Neuronal stem cell (in vitro differentiated cells): Measurements from ENCODE around the gene GIPC1. TPM values are rescaled to one million over a fixed set of nuclear protein-coding genes. Genes with fewer than 3 reads are reported as not detected.
A peak's percentile ranks its signal among the peaks of the same experiment; 100 is the strongest.

Source experiments
- DNase-seq: peaks from one replicate; pipeline ENCODE4 v3.0.0-alpha.2; 2013; ENCODE audit warnings: low spot score
- H2AFZ ChIP-seq: one replicate; pipeline ENCODE4 v1.6.1; 2013; ENCODE audit warnings: mild to moderate bottlenecking, low read length, inconsistent platforms
- H2AK5ac ChIP-seq: 2 replicates; pipeline ENCODE4 v1.6.1; 2013; ENCODE audit warnings: low read depth, mild to moderate bottlenecking, inconsistent platforms, low read length, moderate library complexity, mixed read lengths
- H2BK120ac ChIP-seq: 2 replicates; pipeline ENCODE4 v1.6.1; 2013; ENCODE audit warnings: low read depth, mild to moderate bottlenecking, inconsistent platforms, low read length, moderate library complexity, mixed read lengths
- H2BK12ac ChIP-seq: one replicate; pipeline ENCODE4 v1.6.1; 2013; ENCODE audit warnings: low read length, inconsistent platforms
- H2BK15ac ChIP-seq: 2 replicates; pipeline ENCODE4 v1.6.1; 2013; ENCODE audit warnings: mild to moderate bottlenecking, low read length, inconsistent platforms, mixed read lengths
- H2BK5ac ChIP-seq: one replicate; pipeline ENCODE4 v1.6.1; 2013; ENCODE audit warnings: inconsistent platforms, mild to moderate bottlenecking, low read length, moderate library complexity
- H3K14ac ChIP-seq: one replicate; pipeline ENCODE4 v1.6.1; 2013; ENCODE audit warnings: low read length, inconsistent platforms
- H3K18ac ChIP-seq: 2 replicates; pipeline ENCODE4 v1.6.1; 2013; ENCODE audit warnings: low read length, inconsistent platforms
- H3K23ac ChIP-seq: 2 replicates; pipeline ENCODE4 v1.6.1; 2013; ENCODE audit warnings: low read depth, mild to moderate bottlenecking, mixed read lengths, low read length, inconsistent platforms; ENCODE audit not compliant: poor library complexity
- H3K27ac ChIP-seq: replicated peaks from 3 replicates; pipeline ENCODE4 v1.5.1; 2013; ENCODE audit warnings: low read length, inconsistent platforms
- H3K27me3 ChIP-seq, 3 experiments: 2 replicates each; pipeline ENCODE4 v1.6.1; 2013; ENCODE audit warnings: low read length in 3 of 3, mild to moderate bottlenecking in 2 of 3, inconsistent platforms in 1 of 3, low read depth in 1 of 3, mixed read lengths in 1 of 3, moderate library complexity in 1 of 3; ENCODE audit not compliant: control insufficient read depth in 3 of 3, insufficient read depth in 3 of 3
- H3K36me3 ChIP-seq, 2 donors: replicated peaks in 1 of 2; 2 replicates each; pipeline ENCODE4 v1.6.1; 2013; ENCODE audit warnings: low read length in 2 of 2; ENCODE audit not compliant: control insufficient read depth in 2 of 2, insufficient read depth in 2 of 2
- H3K4ac ChIP-seq: 2 replicates; pipeline ENCODE4 v1.6.1; 2013; ENCODE audit warnings: inconsistent platforms, mild to moderate bottlenecking, low read length, moderate library complexity
- H3K4me1 ChIP-seq, 2 donors: 1 replicate in 1 of 2; 2 replicates in 1 of 2; pipeline ENCODE4 v1.6.1; 2013; ENCODE audit warnings: low read length in 2 of 2, low read depth in 1 of 2; ENCODE audit not compliant: control insufficient read depth in 2 of 2, insufficient read depth in 1 of 2
- H3K4me2 ChIP-seq: one replicate; pipeline ENCODE4 v1.6.1; 2013; ENCODE audit warnings: mild to moderate bottlenecking, low read length, inconsistent platforms; ENCODE audit not compliant: insufficient read depth, poor library complexity, severe bottlenecking
- H3K4me3 ChIP-seq, 2 donors: 2 replicates each; pipeline ENCODE4 v1.5.1; 2013; ENCODE audit warnings: low read length in 2 of 2, mild to moderate bottlenecking in 2 of 2, inconsistent platforms in 1 of 2, moderate library complexity in 1 of 2
- H3K79me1 ChIP-seq: one replicate; pipeline ENCODE4 v1.6.1; 2013; ENCODE audit warnings: low read depth, mild to moderate bottlenecking, inconsistent platforms, low read length, moderate library complexity
- H3K9ac ChIP-seq: one replicate; pipeline ENCODE4 v1.6.1; 2013; ENCODE audit warnings: mild to moderate bottlenecking, low read depth, low read length, inconsistent platforms; ENCODE audit not compliant: poor library complexity
- H3K9me3 ChIP-seq, 2 donors: replicated peaks in 1 of 2; 2 replicates each; pipeline versions ENCODE3 to v1.6.1; 2013; ENCODE audit warnings: low read length in 2 of 2, mild to moderate bottlenecking in 2 of 2, inconsistent platforms in 1 of 2, low read depth in 1 of 2, mixed read lengths in 1 of 2, moderate library complexity in 1 of 2; ENCODE audit not compliant: control insufficient read depth in 2 of 2, insufficient read depth in 1 of 2
- H4K8ac ChIP-seq: one replicate; pipeline ENCODE4 v1.6.1; 2013; ENCODE audit warnings: low read depth, mild to moderate bottlenecking, inconsistent platforms, low read length, moderate library complexity
- H4K91ac ChIP-seq: one replicate; pipeline ENCODE4 v1.6.1; 2013; ENCODE audit warnings: low read length, low read depth, mild to moderate bottlenecking, inconsistent platforms; ENCODE audit not compliant: poor library complexity
- WGBS, 2 donors: extraction: QIAGEN DNeasy Blood & Tissue Kit; methylation state at CpG; one replicate each; pipeline ENCODE4 v1.1.7; 2013; ENCODE audit warnings: missing lambda C conversion rate in 2 of 2, mixed read lengths in 1 of 2; ENCODE audit not compliant: insufficient read length in 2 of 2, insufficient replicate concordance in 1 of 2; ENCODE audit errors: extremely low coverage in 2 of 2; 5-methylcytosine and 5-hydroxymethylcytosine counted together
- polyA plus RNA-seq, 2 experiments: library from polyadenylated mRNA; stranded (reverse); fragments of 200-250 nt; gene quantifications; one replicate each; pipeline ENCODE4 v1.2.3, GENCODE V29; 2013

The GIPC1 gene
- polyA plus RNA-seq (2013, experiment 1 of 2): 47.5 TPM
- polyA plus RNA-seq (2013, experiment 2 of 2): 45.1 TPM

GRCh38 chr19:14496029-14496833, at the start of gene GIPC1:
TSS of gene GIPC1 (minus strand) at chr19:14496127. CDS start at chr19:14482976, 13,151 bp downstream.
- Histone ChIP-seq H4K91ac (no peak within 1 kb of the TSS), H3K4ac (no peak within 1 kb of the TSS), H2AFZ (peak within 1 kb of the TSS; percentile 91), H4K8ac (no peak within 1 kb of the TSS), H2BK120ac (no peak within 1 kb of the TSS), H2BK5ac (peak within 1 kb of the TSS; percentile 66), H2BK15ac (peak within 1 kb of the TSS; percentile 95), H3K27ac (peak within 1 kb of the TSS; percentile 41), H3K79me1 (peaks cover 11% of the 10 kb centered on the region), H3K14ac (peak within 1 kb of the TSS; percentile 82), H2BK12ac (no peak within 1 kb of the TSS), H3K9me3 (no peaks in the 10 kb centered on the region), H3K36me3 (peaks cover 6 to 15% of the 10 kb centered on the region in 2 donors), H3K4me2 (peak within 1 kb of the TSS; percentile 77), H3K9ac (peak within 1 kb of the TSS; percentile 90), H3K23ac (peak within 1 kb of the TSS; percentile 80), H2AK5ac (peak within 1 kb of the TSS; percentile 60), H3K4me3 (peak within 1 kb of the TSS; percentile 86 to 88), H3K18ac (peak within 1 kb of the TSS; percentile 94), H3K27me3 (no peaks in the 10 kb centered on the region), H3K4me1 (peaks cover 16 to 19% of the 10 kb centered on the region in 2 donors)
- DNase-seq: peak; percentile 99
- no CpG with 5 or more reads among the region's 71 CpGs for WGBS, 2 donors

- peak overlapping the region; percentile 45 for H3K23ac ChIP-seq
- H3K27ac ChIP-seq: no peak overlapping the region
- H2AFZ ChIP-seq: no peak overlapping the region
- H3K4me1 ChIP-seq: peaks cover 0 to 3% of the 10 kb centered on the region in 2 donors
- H3K9ac ChIP-seq: no peak overlapping the region
- H3K9me3 ChIP-seq: no peaks in the 10 kb centered on the region
- no peak overlapping the region for H3K18ac ChIP-seq
- H3K79me1 ChIP-seq: peaks cover 12% of the 10 kb centered on the region
- DNase-seq: no peak
- no peaks in the 10 kb centered on the region for H3K27me3 ChIP-seq
- H2BK5ac ChIP-seq: peak overlapping the region; percentile 41
- peak overlapping the region; percentile 33 for H2AK5ac ChIP-seq
- H3K36me3 ChIP-seq: peaks cover 11 to 39% of the 10 kb centered on the region in 2 donors
- H3K4me2 ChIP-seq: no peak overlapping the region
- H3K4me3 ChIP-seq: no peak overlapping the region
- H2BK15ac ChIP-seq: no peak overlapping the region
- no peak overlapping the region for H2BK120ac ChIP-seq
- H4K8ac ChIP-seq: no peak overlapping the region
- H4K91ac ChIP-seq: no peak overlapping the region
- WGBS, 2 donors: no CpG with 5 or more reads among the region's 9 CpGs
- H3K4ac ChIP-seq: no peak overlapping the region
- H3K14ac ChIP-seq: peak overlapping the region; percentile 75
- no peak overlapping the region for H2BK12ac ChIP-seq
Measured at GRCh38 chr19:14545716-14546082, 49.8 kb upstream of the GIPC1 start.

GRCh38 chr19:14544977-14545715, 49.2 kb upstream of the GIPC1 start:
- Histone ChIP-seq H3K27me3 (no peaks in the 10 kb centered on the region), H3K27ac (no peak overlapping the region), H3K9ac (no peak overlapping the region), H3K4me2 (no peak overlapping the region), H3K23ac (peak overlapping the region; percentile 45), H3K4me1 (peaks cover 0 to 3% of the 10 kb centered on the region in 2 donors), H2BK120ac (no peak overlapping the region), H2AFZ (no peak overlapping the region), H4K91ac (no peak overlapping the region), H3K4me3 (no peak overlapping the region), H4K8ac (no peak overlapping the region), H3K79me1 (peaks cover 9% of the 10 kb centered on the region), H2BK15ac (no peak overlapping the region), H3K36me3 (peaks cover 11 to 35% of the 10 kb centered on the region in 2 donors), H3K9me3 (no peaks in the 10 kb centered on the region), H3K4ac (no peak overlapping the region), H3K14ac (peak overlapping the region; percentile 75), H2BK12ac (no peak overlapping the region), H2BK5ac (peak overlapping the region; percentile 41), H2AK5ac (peak overlapping the region; percentile 33), H3K18ac (no peak overlapping the region)
- DNase-seq: no peak
- WGBS, 2 donors: no CpG with 5 or more reads among the region's 21 CpGs

GRCh38 chr19:14544047-14544446, 48.1 kb upstream of the GIPC1 start:
- Histone ChIP-seq H3K4ac (no peak overlapping the region), H4K8ac (no peak overlapping the region), H2AFZ (no peak overlapping the region), H3K27me3 (no peaks in the 10 kb centered on the region), H3K4me2 (no peak overlapping the region), H2AK5ac (no peak overlapping the region), H3K27ac (no peak overlapping the region), H3K23ac (no peak overlapping the region), H3K18ac (no peak overlapping the region), H3K9ac (no peak overlapping the region), H2BK15ac (no peak overlapping the region), H3K4me1 (peaks cover 0 to 3% of the 10 kb centered on the region in 2 donors), H3K9me3 (peaks cover 0 to 2% of the 10 kb centered on the region in 2 donors), H2BK120ac (no peak overlapping the region), H3K36me3 (peaks cover 15 to 33% of the 10 kb centered on the region in 2 donors), H4K91ac (no peak overlapping the region), H2BK5ac (no peak overlapping the region), H3K4me3 (no peak overlapping the region), H2BK12ac (no peak overlapping the region), H3K14ac (no peak overlapping the region), H3K79me1 (peaks cover 12% of the 10 kb centered on the region)
- WGBS, 2 donors: no CpG with 5 or more reads among the region's 5 CpGs
- DNase-seq: no peak
